Vagina (tissue), 2 donors: Measurements from ENCODE around the gene DPP10.

Source experiments
- CTCF ChIP-seq, 3 experiments: fragments of 450-650 bp in 2 of 3; fragments of 200-600 bp in 1 of 3; sonication (generic) in 1 of 3; IDR thresholded peaks; one replicate each; pipeline ENCODE4 v1.5.1; 2017 to 2019; ENCODE audit warnings: antibody characterized with exemption in 3 of 3, mild to moderate bottlenecking in 2 of 3, moderate library complexity in 2 of 3
- POLR2A ChIP-seq, 2 donors: fragments of 450-650 bp; IDR thresholded peaks; one replicate each; pipeline ENCODE4 v1.6.1; 2017; ENCODE audit warnings: antibody characterized with exemption in 2 of 2, mild to moderate bottlenecking in 2 of 2, moderate library complexity in 2 of 2
- POLR2AphosphoS5 ChIP-seq, 2 donors: sonication (generic); formaldehyde crosslinking; IDR thresholded peaks; one replicate each; pipeline ENCODE4 v1.9.0; 2017; ENCODE audit warnings: antibody characterized with exemption in 2 of 2, mild to moderate bottlenecking in 2 of 2, low read depth in 1 of 2; ENCODE audit not compliant: insufficient read depth in 1 of 2

GRCh38 chr2:114518738-114519137, 76.3 kb downstream of the DPP10 start:
- TF ChIP-seq CTCF (IDR thresholded peaks at IDR 0.05) (no peak), POLR2AphosphoS5 (IDR thresholded peaks at IDR 0.05; ENCODE audit: insufficient read depth in 1 of 2, low read depth in 1 of 2) (no peak), POLR2A (IDR thresholded peaks at IDR 0.05) (no peak)
